Calu3 (cell line): ENCODE data around the gene ATP4B. TPM values are rescaled to one million over a fixed set of nuclear protein-coding genes. Genes with fewer than 3 reads are reported as not detected.

Experiments
- BruUV-seq: library from RNA; stranded (reverse); fragments of 400-500 nt; replicated peaks from 2 replicates; lab custom pipeline; 2021; lab: Mats Ljungman, UMichigan
- CTCF ChIA-PET: fragments of 300-600 bp; sonication (Branson Sonifier 250); formaldehyde crosslinking; loops from one replicate; lab custom pipeline; 2022; ENCODE audit warnings: antibody characterized with exemption; lab: Charles Lee
- DNase-seq: peaks from one replicate; pipeline ENCODE4 v3.0.0; 2022
- H3K27ac Mint-ChIP-seq: one replicate; pipeline ENCODE4 v1.8.0; 2022; ENCODE audit warnings: mixed read lengths; ENCODE audit not compliant: unreplicated experiment
- H3K27me3 Mint-ChIP-seq: one replicate; pipeline ENCODE4 v1.8.0; 2022; ENCODE audit warnings: mixed read lengths; ENCODE audit not compliant: unreplicated experiment
- H3K36me3 Mint-ChIP-seq: one replicate; pipeline ENCODE4 v1.8.0; 2022; ENCODE audit warnings: mild to moderate bottlenecking, moderate library complexity, mixed read lengths; ENCODE audit not compliant: insufficient read depth, unreplicated experiment
- H3K4me1 Mint-ChIP-seq: one replicate; pipeline ENCODE4 v1.8.0; 2022; ENCODE audit warnings: mild to moderate bottlenecking, low read depth, mixed read lengths; ENCODE audit not compliant: unreplicated experiment
- H3K4me3 Mint-ChIP-seq: one replicate; pipeline ENCODE4 v1.8.0; 2022; ENCODE audit warnings: mild to moderate bottlenecking, low read depth, moderate library complexity, mixed read lengths; ENCODE audit not compliant: unreplicated experiment
- H3K9me3 Mint-ChIP-seq: one replicate; pipeline ENCODE4 v1.8.0; 2022; ENCODE audit warnings: low read depth, mixed read lengths; ENCODE audit not compliant: unreplicated experiment
- CTCF ChIP-seq: fragments of 200-600 bp; IDR thresholded peaks from one replicate; pipeline ENCODE4 v1.8.0; 2022; ENCODE audit warnings: antibody characterized with exemption; ENCODE audit not compliant: unreplicated experiment
- intact Hi-C: fragments of 100-400 bp; cut with micrococcal nuclease; formaldehyde crosslinking; loops from one replicate; pipeline ENCODE4 v1.10.0; 2022; ENCODE audit not compliant: unreplicated experiment
- total RNA-seq: library from RNA; stranded (reverse); gene quantifications from 2 replicates; pipeline ENCODE4 v1.2.3, GENCODE V29; 2022

Gene ATP4B
- total RNA-seq, 1 experiment from 2014 or later = not detected

GRCh38 chr13:113602291-113602988 lies 55.6 kb downstream of the ATP4B start:
- Mint-ChIP-seq H3K4me3 (no peak overlapping the region), H3K36me3 (peaks cover 5% of the 10 kb centered on the region), H3K4me1 (no peaks in the 10 kb centered on the region), H3K27me3 (no peaks in the 10 kb centered on the region), H3K9me3 (no peaks in the 10 kb centered on the region), H3K27ac (no peak overlapping the region)
- no peak for DNase-seq
- TF ChIP-seq CTCF = no peak
- no TSS peak for BruUV-seq
- CTCF ChIA-PET = no interaction called here
- intact Hi-C loops = no loop called here

DNA sequence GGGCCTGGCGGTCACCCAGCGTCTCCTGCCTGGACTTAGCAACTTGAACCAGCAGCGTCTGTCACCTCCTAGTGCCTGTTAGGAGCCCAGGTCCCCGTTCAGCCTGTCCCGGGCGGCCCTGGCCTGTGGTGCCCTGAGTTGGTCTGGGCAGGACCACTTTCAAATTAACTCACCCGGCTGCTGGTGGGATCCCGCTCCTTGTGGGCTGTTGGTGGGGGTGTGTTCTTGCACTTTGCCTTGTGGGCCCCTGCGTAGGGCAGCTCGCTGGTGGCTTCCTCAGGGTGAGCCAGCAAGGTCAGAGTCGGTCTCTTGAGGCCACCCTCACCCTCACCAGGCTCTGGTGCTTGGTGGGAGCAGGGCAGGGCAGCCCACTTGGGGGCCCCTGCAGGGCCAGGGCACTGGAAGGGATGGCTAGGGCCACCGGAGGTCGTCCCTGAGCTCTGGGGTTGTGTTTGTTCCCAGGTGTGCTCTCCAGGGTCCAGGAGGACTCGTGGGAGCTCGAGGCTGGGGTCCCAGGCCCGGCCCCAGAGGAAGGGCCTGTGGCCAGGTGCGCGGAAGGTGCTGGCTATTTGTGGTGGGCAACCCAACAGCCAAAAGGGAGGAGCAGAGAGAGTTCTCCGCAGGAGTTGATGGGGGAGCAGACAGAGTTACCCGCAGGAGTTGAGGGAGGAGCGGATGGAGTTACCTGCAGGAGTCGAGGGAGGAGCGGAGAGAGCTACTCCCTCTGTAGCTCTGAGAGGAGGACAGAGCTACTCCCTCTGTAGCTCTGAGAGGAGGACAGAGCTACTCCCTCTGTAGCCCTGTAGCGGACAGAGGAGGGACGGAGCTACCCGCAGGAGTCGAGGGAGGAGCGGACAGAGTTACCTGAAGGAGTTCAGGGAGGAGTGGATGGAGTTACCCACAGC lies 56.6 kb downstream of the ATP4B start:
- no TSS peak for BruUV-seq
- no peak for TF ChIP-seq CTCF
- no peaks in the 10 kb centered on the region for H3K4me1 Mint-ChIP-seq
- H3K27ac Mint-ChIP-seq = no peak overlapping the region
- intact Hi-C loops = no loop called here
- H3K4me3 Mint-ChIP-seq = no peak overlapping the region
- H3K27me3 Mint-ChIP-seq = no peaks in the 10 kb centered on the region
- CTCF ChIA-PET = no interaction called here
- H3K36me3 Mint-ChIP-seq = peaks cover 5% of the 10 kb centered on the region
- H3K9me3 Mint-ChIP-seq = no peaks in the 10 kb centered on the region
- no peak for DNase-seq

- Mint-ChIP-seq H3K27ac (no peak overlapping the region), H3K4me1 (no peaks in the 10 kb centered on the region), H3K36me3 (peaks cover 6% of the 10 kb centered on the region), H3K27me3 (no peaks in the 10 kb centered on the region), H3K4me3 (no peak overlapping the region), H3K9me3 (no peaks in the 10 kb centered on the region)
- no TSS peak for BruUV-seq
- no peak for TF ChIP-seq CTCF
- intact Hi-C loops = no loop called here
- CTCF ChIA-PET = no interaction called here
- DNase-seq = no peak
Measured at GRCh38 chr13:113599391-113599790, 58.6 kb downstream of the ATP4B start.

Other genes starting within 250 kb of the ATP4B start
- gene ADPRHL1, start 204.7 kb downstream of the ATP4B start, total RNA-seq = 2.0 and 2.8 TPM in 2 replicates
- gene DCUN1D2, start 167.5 kb downstream of the ATP4B start, total RNA-seq = 7.9 and 9.3 TPM in 2 replicates
- gene TFDP1, start 73.4 kb downstream of the ATP4B start, total RNA-seq = 31.4 and 33.9 TPM in 2 replicates
- gene GRK1, start 9.0 kb upstream of the ATP4B start, total RNA-seq = not detected in 2 replicates
- not detected in 2 replicates for gene TMEM255B, start 101.0 kb upstream of the ATP4B start, total RNA-seq
- 0.42 and 0.83 TPM in 2 replicates for gene GAS6, start 205.9 kb upstream of the ATP4B start, total RNA-seq